HCT116 (cell line): ENCODE results near the gene PIAS4. TPM values are rescaled to one million over a fixed set of nuclear protein-coding genes. Genes with fewer than 3 reads are reported as not detected.

Source experiments
- ATAC-seq: fragments of 200-7000 bp; cut with Tn5 transposase; 2 replicates; pipeline ENCODE4 v1.9.1; 2020; ENCODE audit warnings: mild to moderate bottlenecking, moderate library complexity
- BruUV-seq: library from RNA; stranded (reverse); fragments of 400-500 nt; replicated peaks from 2 replicates; lab custom pipeline; 2021; lab: Mats Ljungman, UMichigan
- CTCF ChIA-PET: fragments of 300-600 bp; sonication (Branson Sonifier 250); formaldehyde crosslinking; loops from one replicate; lab custom pipeline; 2021; ENCODE audit warnings: antibody characterized with exemption; lab: Charles Lee
- POLR2A ChIA-PET: fragments of 300-600, 350-600 bp; sonication (Branson Sonifier 250); formaldehyde crosslinking; loops from one replicate; lab custom pipeline; 2021; ENCODE audit warnings: antibody characterized with exemption; lab: Charles Lee
- RAD21 ChIA-PET, 2 experiments: fragments of 300-600 bp; sonication (Branson Sonifier 250); formaldehyde crosslinking; loops; one replicate each; lab custom pipeline; 2023; ENCODE audit warnings: low total read pairs in 2 of 2; ENCODE audit not compliant: uncharacterized antibody in 2 of 2, unreplicated experiment in 2 of 2, low non-redundant PET in 1 of 2; lab: Charles Lee
- DNase-seq: peaks from one replicate; pipeline ENCODE4 v3.0.0-alpha.2; 2010; ENCODE audit warnings: low read depth, low spot score
- H2AFZ ChIP-seq: fragments of 200-600 bp; shearing (Covaris generic), sonication (generic); 2 replicates; pipeline ENCODE4 v1.6.1; 2017; ENCODE audit warnings: low read depth, mixed run types, mixed read lengths, antibody characterized with exemption, low read length; ENCODE audit not compliant: poor library complexity, severe bottlenecking
- H3K27ac ChIP-seq: 2 replicates; pipeline ENCODE4 v1.5.1; 2012; ENCODE audit warnings: low read depth, low read length
- H3K27me3 ChIP-seq: fragments of 200-600 bp; sonication (generic); 2 replicates; pipeline ENCODE4 v1.6.1; 2016; ENCODE audit warnings: mixed run types, low read length, mixed read lengths; ENCODE audit not compliant: insufficient read depth
- H3K36me3 ChIP-seq, 2 experiments: fragments of 200-500 bp in 1 of 2; fragments of 200-600 bp in 1 of 2; sonication (Bioruptor generic) in 1 of 2; sonication (generic) in 1 of 2; 2 replicates each; pipeline versions ENCODE4 v1.5.1 to v1.6.1; 2014 to 2016; ENCODE audit warnings: low read length in 2 of 2, inconsistent platforms in 1 of 2, mixed read lengths in 1 of 2, mixed run types in 1 of 2; ENCODE audit not compliant: insufficient read depth in 2 of 2, control insufficient read depth in 1 of 2
- H3K4me1 ChIP-seq, 2 experiments: fragments of 200-600 bp in 1 of 2; sonication (generic) in 1 of 2; 2 replicates each; pipeline versions ENCODE4 v1.5.1 to v1.6.1; 2012 to 2017; ENCODE audit warnings: low read length in 2 of 2, inconsistent platforms in 1 of 2, mild to moderate bottlenecking in 1 of 2, mixed read lengths in 1 of 2, mixed run types in 1 of 2, moderate library complexity in 1 of 2; ENCODE audit not compliant: insufficient read depth in 2 of 2, control insufficient read depth in 1 of 2
- H3K4me2 ChIP-seq: fragments of 200-600 bp; sonication (generic); 2 replicates; pipeline ENCODE4 v1.6.1; 2017; ENCODE audit warnings: mixed run types, low read length, mixed read lengths
- H3K4me3 ChIP-seq, 2 experiments: fragments of 200-600 bp in 1 of 2; sonication (generic) in 1 of 2; replicated peaks in 1 of 2; 2 replicates each; pipeline ENCODE4 v1.5.1; 2011 to 2016; ENCODE audit warnings: low read length in 2 of 2, control low read depth in 1 of 2, low read depth in 1 of 2, mild to moderate bottlenecking in 1 of 2, mixed read lengths in 1 of 2, mixed run types in 1 of 2
- H3K79me2 ChIP-seq: fragments of 200-600 bp; sonication (generic); 2 replicates; pipeline ENCODE4 v1.6.1; 2017; ENCODE audit warnings: mild to moderate bottlenecking, mixed run types, low read length, moderate library complexity, mixed read lengths; ENCODE audit not compliant: insufficient read depth
- H3K9ac ChIP-seq: fragments of 200-600 bp; sonication (generic); 2 replicates; pipeline ENCODE4 v1.6.1; 2016; ENCODE audit warnings: low read length, mixed read lengths
- H3K9me2 ChIP-seq: fragments of 200-600 bp; sonication (generic), shearing (Covaris generic); 2 replicates; pipeline ENCODE4 v1.6.1; 2017; ENCODE audit warnings: mixed run types, mild to moderate bottlenecking, moderate library complexity; ENCODE audit not compliant: insufficient read depth
- H3K9me3 ChIP-seq, 2 experiments: fragments of 200-500 bp in 1 of 2; fragments of 200-600 bp in 1 of 2; sonication (Bioruptor generic) in 1 of 2; sonication (generic) in 1 of 2; 2 replicates each; pipeline ENCODE4 v1.6.1; 2014 to 2017; ENCODE audit warnings: low read length in 2 of 2, mixed read lengths in 2 of 2, inconsistent platforms in 1 of 2, low read depth in 1 of 2, mild to moderate bottlenecking in 1 of 2, mixed run types in 1 of 2, moderate library complexity in 1 of 2; ENCODE audit not compliant: control insufficient read depth in 1 of 2, insufficient read depth in 1 of 2
- H4K20me1 ChIP-seq: fragments of 200-600 bp; sonication (generic), shearing (Covaris generic); 2 replicates; pipeline ENCODE4 v1.6.1; 2017; ENCODE audit warnings: mixed run types, mild to moderate bottlenecking, moderate library complexity; ENCODE audit not compliant: insufficient read depth
- CEBPB ChIP-seq: IDR thresholded peaks from 2 replicates; pipeline ENCODE4 v1.6.1; 2012; ENCODE audit warnings: low read depth
- EGR1 ChIP-seq: IDR thresholded peaks from 2 replicates; pipeline ENCODE4 v1.6.1; 2012; ENCODE audit warnings: low read depth
- ELF1 ChIP-seq: IDR thresholded peaks from 2 replicates; pipeline ENCODE4 v1.6.1; 2012; ENCODE audit warnings: low read depth, borderline replicate concordance
- EZH2phosphoT487 ChIP-seq: fragments of 200-600 bp; IDR thresholded peaks from 2 replicates; pipeline ENCODE4 v1.6.1; 2018; ENCODE audit warnings: antibody characterized with exemption, borderline replicate concordance
- JUND ChIP-seq: IDR thresholded peaks from 2 replicates; pipeline ENCODE4 v1.6.1; 2012
- POLR2A ChIP-seq: IDR thresholded peaks from 2 replicates; pipeline ENCODE4 v1.7.0; 2011; ENCODE audit warnings: borderline replicate concordance; ENCODE audit not compliant: insufficient read depth, insufficient read length; ENCODE audit errors: extremely low read depth
- POLR2AphosphoS5 ChIP-seq: IDR thresholded peaks from 2 replicates; pipeline ENCODE4 v1.6.1; 2011; ENCODE audit warnings: mild to moderate bottlenecking, low read depth, low read length, moderate library complexity
- RAD21 ChIP-seq: IDR thresholded peaks from 2 replicates; pipeline ENCODE4 v1.6.1; 2012; ENCODE audit warnings: low read depth, mild to moderate bottlenecking
- SP1 ChIP-seq: IDR thresholded peaks from 2 replicates; pipeline ENCODE4 v1.6.1; 2012; ENCODE audit warnings: low read depth
- SRF ChIP-seq: IDR thresholded peaks from 2 replicates; pipeline ENCODE4 v1.6.1; 2012; ENCODE audit warnings: low read depth
- YY1 ChIP-seq: IDR thresholded peaks from 2 replicates; pipeline ENCODE4 v1.6.1; 2011; ENCODE audit warnings: low read length, low read depth, moderate library complexity, mild to moderate bottlenecking; ENCODE audit not compliant: insufficient replicate concordance; ENCODE audit errors: extremely low read depth
- ZFX ChIP-seq: fragments of 450-650 bp; IDR thresholded peaks from 2 replicates; pipeline ENCODE4 v1.6.1; 2017
- ZNF274 ChIP-seq: fragments of 200-500 bp; sonication (Bioruptor generic); IDR thresholded peaks from 2 replicates; pipeline ENCODE4 v1.6.1; 2014; ENCODE audit warnings: mild to moderate bottlenecking, low read depth, low read length, inconsistent platforms
- intact Hi-C: fragments of 100-400 bp; cut with micrococcal nuclease; formaldehyde crosslinking; loops from 2 replicates; pipeline ENCODE4 v1.10.0; 2022
- total RNA-seq: library from RNA; stranded (reverse); gene quantifications from one replicate; pipeline ENCODE4 v1.2.1, GENCODE V29; 2021; ENCODE audit not compliant: unreplicated experiment
- TF ChIP-seq, protein P1 (sequence below): IDR thresholded peaks from 2 replicates; pipeline ENCODE4 v1.6.1; 2012; ENCODE audit warnings: low read depth
- TF ChIP-seq, protein P2 (sequence below), 3 experiments: fragments of 200-600 bp in 1 of 3; sonication (generic) in 1 of 3; IDR thresholded peaks in 2 of 3; conservative IDR thresholded peaks in 1 of 3; 2 replicates each; pipeline ENCODE4 v1.5.1; 2012 to 2017; ENCODE audit warnings: low read depth in 2 of 3, low read length in 2 of 3, antibody characterized with exemption in 1 of 3, borderline replicate concordance in 1 of 3, control low read depth in 1 of 3, mild to moderate bottlenecking in 1 of 3, mixed read lengths in 1 of 3, mixed run types in 1 of 3, moderate library complexity in 1 of 3; ENCODE audit not compliant: insufficient read depth in 1 of 3

Gene PIAS4
- total RNA-seq, 1 experiment from 2014 or later, result 28.4 TPM

DNA sequence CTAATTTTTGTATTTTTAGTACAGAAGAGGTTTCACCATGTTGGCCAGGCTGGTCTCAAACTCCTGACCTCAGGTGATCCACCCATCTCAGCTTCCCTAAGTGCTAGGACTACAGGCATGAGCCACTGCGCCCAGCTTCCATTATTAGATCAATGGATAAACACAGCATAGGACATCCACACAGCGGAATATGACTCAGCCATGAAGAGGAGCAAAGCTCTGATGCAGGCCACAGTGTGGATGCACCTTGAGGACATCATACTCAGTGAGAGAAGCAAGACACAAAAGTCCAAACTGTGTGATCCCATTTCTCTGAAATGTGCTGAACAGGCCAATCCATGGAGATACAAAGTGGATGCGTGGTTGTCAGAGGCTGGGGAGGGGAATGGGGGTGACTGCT, 64.1 kb downstream of the PIAS4 start:
- no peaks in the 10 kb centered on the region for H3K79me2 ChIP-seq
- DNase-seq (no peak), ATAC-seq (no peak)
- H3K4me2 ChIP-seq, result no peak overlapping the region
- no peaks in the 10 kb centered on the region for H3K27me3 ChIP-seq
- no TSS peak for BruUV-seq
- no peak overlapping the region for H3K4me3 ChIP-seq
- no peaks in the 10 kb centered on the region for H3K9me2 ChIP-seq
- TF ChIP-seq ELF1 (no peak), RAD21 (no peak), POLR2AphosphoS5 (no peak), SRF (no peak), POLR2A (no peak), EZH2phosphoT487 (no peak), EGR1 (no peak), ZFX (no peak), JUND (no peak), CEBPB (no peak), ZNF274 (no peak), SP1 (no peak), YY1 (no peak)
- TF ChIP-seq, protein P1, sequence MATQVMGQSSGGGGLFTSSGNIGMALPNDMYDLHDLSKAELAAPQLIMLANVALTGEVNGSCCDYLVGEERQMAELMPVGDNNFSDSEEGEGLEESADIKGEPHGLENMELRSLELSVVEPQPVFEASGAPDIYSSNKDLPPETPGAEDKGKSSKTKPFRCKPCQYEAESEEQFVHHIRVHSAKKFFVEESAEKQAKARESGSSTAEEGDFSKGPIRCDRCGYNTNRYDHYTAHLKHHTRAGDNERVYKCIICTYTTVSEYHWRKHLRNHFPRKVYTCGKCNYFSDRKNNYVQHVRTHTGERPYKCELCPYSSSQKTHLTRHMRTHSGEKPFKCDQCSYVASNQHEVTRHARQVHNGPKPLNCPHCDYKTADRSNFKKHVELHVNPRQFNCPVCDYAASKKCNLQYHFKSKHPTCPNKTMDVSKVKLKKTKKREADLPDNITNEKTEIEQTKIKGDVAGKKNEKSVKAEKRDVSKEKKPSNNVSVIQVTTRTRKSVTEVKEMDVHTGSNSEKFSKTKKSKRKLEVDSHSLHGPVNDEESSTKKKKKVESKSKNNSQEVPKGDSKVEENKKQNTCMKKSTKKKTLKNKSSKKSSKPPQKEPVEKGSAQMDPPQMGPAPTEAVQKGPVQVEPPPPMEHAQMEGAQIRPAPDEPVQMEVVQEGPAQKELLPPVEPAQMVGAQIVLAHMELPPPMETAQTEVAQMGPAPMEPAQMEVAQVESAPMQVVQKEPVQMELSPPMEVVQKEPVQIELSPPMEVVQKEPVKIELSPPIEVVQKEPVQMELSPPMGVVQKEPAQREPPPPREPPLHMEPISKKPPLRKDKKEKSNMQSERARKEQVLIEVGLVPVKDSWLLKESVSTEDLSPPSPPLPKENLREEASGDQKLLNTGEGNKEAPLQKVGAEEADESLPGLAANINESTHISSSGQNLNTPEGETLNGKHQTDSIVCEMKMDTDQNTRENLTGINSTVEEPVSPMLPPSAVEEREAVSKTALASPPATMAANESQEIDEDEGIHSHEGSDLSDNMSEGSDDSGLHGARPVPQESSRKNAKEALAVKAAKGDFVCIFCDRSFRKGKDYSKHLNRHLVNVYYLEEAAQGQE, result no peak
- TF ChIP-seq, protein P2, sequence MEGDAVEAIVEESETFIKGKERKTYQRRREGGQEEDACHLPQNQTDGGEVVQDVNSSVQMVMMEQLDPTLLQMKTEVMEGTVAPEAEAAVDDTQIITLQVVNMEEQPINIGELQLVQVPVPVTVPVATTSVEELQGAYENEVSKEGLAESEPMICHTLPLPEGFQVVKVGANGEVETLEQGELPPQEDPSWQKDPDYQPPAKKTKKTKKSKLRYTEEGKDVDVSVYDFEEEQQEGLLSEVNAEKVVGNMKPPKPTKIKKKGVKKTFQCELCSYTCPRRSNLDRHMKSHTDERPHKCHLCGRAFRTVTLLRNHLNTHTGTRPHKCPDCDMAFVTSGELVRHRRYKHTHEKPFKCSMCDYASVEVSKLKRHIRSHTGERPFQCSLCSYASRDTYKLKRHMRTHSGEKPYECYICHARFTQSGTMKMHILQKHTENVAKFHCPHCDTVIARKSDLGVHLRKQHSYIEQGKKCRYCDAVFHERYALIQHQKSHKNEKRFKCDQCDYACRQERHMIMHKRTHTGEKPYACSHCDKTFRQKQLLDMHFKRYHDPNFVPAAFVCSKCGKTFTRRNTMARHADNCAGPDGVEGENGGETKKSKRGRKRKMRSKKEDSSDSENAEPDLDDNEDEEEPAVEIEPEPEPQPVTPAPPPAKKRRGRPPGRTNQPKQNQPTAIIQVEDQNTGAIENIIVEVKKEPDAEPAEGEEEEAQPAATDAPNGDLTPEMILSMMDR (IDR thresholded peaks at IDR 0.05 in 2 of 3, conservative IDR thresholded peaks at IDR 0.05 in 1 of 3; ENCODE audit: borderline replicate concordance in 1 of 3, insufficient read depth in 1 of 3, low read depth in 2 of 3, low read length in 2 of 3), result no peak
- H3K4me1 ChIP-seq, result peaks cover 5 to 11% of the 10 kb centered on the region in 2 experiments; a peak in 3 of 4 replicates
- no peaks in the 10 kb centered on the region for H3K9me3 ChIP-seq
- intact Hi-C loops, result no loop called here
- H4K20me1 ChIP-seq, result no peaks in the 10 kb centered on the region
- no peaks in the 10 kb centered on the region for H3K36me3 ChIP-seq
- ChIA-PET RAD21 (no interaction called here), CTCF (no interaction called here), POLR2A (no interaction called here)
- H3K9ac ChIP-seq, result no peak overlapping the region
- no peak overlapping the region for H3K27ac ChIP-seq
- H2AFZ ChIP-seq, result no peak overlapping the region
